WTC11 (cell line): ENCODE measurements around the gene KCNIP4. TPM values are rescaled to one million over a fixed set of nuclear protein-coding genes. Genes with fewer than 3 reads are reported as not detected.
"Not testable (repeated sequence)": the region's sequence is repeated elsewhere in the genome, so short reads cannot be mapped to it uniquely, and the experiment has no call there.

ENCODE experiments used
- ATAC-seq: fragments of 200-7000 bp; cut with Tn5 transposase; 2 replicates; pipeline ENCODE4 v1.10.0; 2021; ENCODE audit warnings: mild to moderate bottlenecking, moderate library complexity
- CTCF ChIA-PET: fragments of 300-600 bp; sonication (Branson Sonifier 250); formaldehyde crosslinking; loops from one replicate; lab custom pipeline; 2021; ENCODE audit warnings: antibody characterized with exemption; lab: Charles Lee
- POLR2A ChIA-PET: fragments of 350-600 bp; sonication (Branson Sonifier 250); formaldehyde crosslinking; loops from one replicate; lab custom pipeline; 2021; ENCODE audit warnings: antibody characterized with exemption; lab: Charles Lee
- DNase-seq: peaks from one replicate; pipeline ENCODE4 v3.0.0; 2021; ENCODE audit warnings: low spot score
- H3K27ac Mint-ChIP-seq: 2 replicates; pipeline ENCODE4 v1.8.0; 2021; ENCODE audit warnings: mixed read lengths
- H3K27me3 Mint-ChIP-seq: 2 replicates; pipeline ENCODE4 v1.8.0; 2021; ENCODE audit warnings: low read depth, mild to moderate bottlenecking, moderate library complexity, mixed read lengths
- H3K36me3 Mint-ChIP-seq: 2 replicates; pipeline ENCODE4 v1.8.0; 2021; ENCODE audit warnings: mixed read lengths
- H3K4me1 Mint-ChIP-seq: 2 replicates; pipeline ENCODE4 v1.8.0; 2022; ENCODE audit warnings: mixed read lengths
- H3K4me3 Mint-ChIP-seq: 2 replicates; pipeline ENCODE4 v1.8.0; 2021; ENCODE audit warnings: mild to moderate bottlenecking, moderate library complexity, mixed read lengths
- H3K9me3 Mint-ChIP-seq: 2 replicates; pipeline ENCODE4 v1.8.0; 2021; ENCODE audit warnings: mixed read lengths
- AR ChIP-seq: fragments of 250-450 bp; sonication (Bioruptor Pico); IDR thresholded peaks from 2 replicates; pipeline ENCODE4 v1.9.0; 2021; ENCODE audit warnings: mild to moderate bottlenecking
- ARID4B ChIP-seq: sonication (generic); formaldehyde crosslinking; IDR thresholded peaks from 2 replicates; pipeline ENCODE4 v1.8.0; 2023; ENCODE audit warnings: missing genetic modification reagents, mild to moderate bottlenecking, borderline replicate concordance
- CTCF ChIP-seq: fragments of 200-600 bp; IDR thresholded peaks from 2 replicates; pipeline ENCODE4 v1.8.0; 2022; ENCODE audit warnings: antibody characterized with exemption
- E2F1 ChIP-seq: sonication (generic); formaldehyde crosslinking; IDR thresholded peaks from 2 replicates; pipeline ENCODE4 v1.8.0; 2022; ENCODE audit warnings: mild to moderate bottlenecking, missing genetic modification reagents
- E2F4 ChIP-seq: sonication (generic); formaldehyde crosslinking; IDR thresholded peaks from 2 replicates; pipeline ENCODE4 v1.8.1; 2022; ENCODE audit warnings: low read depth, mild to moderate bottlenecking, moderate library complexity, missing genetic modification reagents, borderline replicate concordance
- EMX1 ChIP-seq: fragments of 250-450 bp; sonication (Bioruptor Pico); IDR thresholded peaks from 2 replicates; pipeline ENCODE4 v1.8.0; 2021; ENCODE audit warnings: mild to moderate bottlenecking
- ESRRA ChIP-seq: sonication (generic); formaldehyde crosslinking; IDR thresholded peaks from 2 replicates; pipeline ENCODE4 v1.8.1; 2022; ENCODE audit warnings: mild to moderate bottlenecking, missing genetic modification reagents, borderline replicate concordance
- HMGXB4 ChIP-seq: sonication (generic); formaldehyde crosslinking; IDR thresholded peaks from 2 replicates; pipeline ENCODE4 v1.8.1; 2023; ENCODE audit warnings: mild to moderate bottlenecking, moderate library complexity, missing genetic modification reagents
- KAT7 ChIP-seq: sonication (generic); formaldehyde crosslinking; IDR thresholded peaks from 2 replicates; pipeline ENCODE4 v1.8.1; 2023; ENCODE audit warnings: missing genetic modification reagents, mild to moderate bottlenecking, borderline replicate concordance
- NR3C1 ChIP-seq: sonication (generic); formaldehyde crosslinking; conservative IDR thresholded peaks from 2 replicates; pipeline ENCODE4 v1.8.1; 2023; ENCODE audit warnings: low read depth, mild to moderate bottlenecking, missing genetic modification reagents
- OVOL2 ChIP-seq: fragments of 250-450 bp; sonication (Bioruptor Pico); IDR thresholded peaks from 2 replicates; pipeline ENCODE4 v1.9.0; 2021; ENCODE audit warnings: mild to moderate bottlenecking, borderline replicate concordance
- RORB ChIP-seq: fragments of 250-450 bp; sonication (Bioruptor Pico); IDR thresholded peaks from 2 replicates; pipeline ENCODE4 v1.9.0; 2021; ENCODE audit warnings: mild to moderate bottlenecking
- TP53 ChIP-seq: sonication (generic); formaldehyde crosslinking; IDR thresholded peaks from 2 replicates; pipeline ENCODE4 v1.8.1; 2023; ENCODE audit warnings: mild to moderate bottlenecking, missing genetic modification reagents
- ZNF281 ChIP-seq: sonication (generic); formaldehyde crosslinking; IDR thresholded peaks from 2 replicates; pipeline ENCODE4 v1.8.0; 2023; ENCODE audit warnings: mild to moderate bottlenecking, missing genetic modification reagents
- ZNF396 ChIP-seq: fragments of 250-450 bp; sonication (Bioruptor Pico); IDR thresholded peaks from 2 replicates; pipeline ENCODE4 v1.8.0; 2021; ENCODE audit warnings: mild to moderate bottlenecking, moderate library complexity, borderline replicate concordance
- ZNF416 ChIP-seq: fragments of 250-450 bp; sonication (Bioruptor Pico); IDR thresholded peaks from 2 replicates; pipeline ENCODE4 v1.9.0; 2021; ENCODE audit warnings: mild to moderate bottlenecking, inconsistent platforms
- total RNA-seq: library from RNA; stranded (reverse); gene quantifications from 3 replicates; pipeline ENCODE4 v1.2.3, GENCODE V29; 2021

Gene KCNIP4
- total RNA-seq, 1 experiment from 2014 or later, result not detected

GRCh38 chr4:20787940-20788665 lies 1160.5 kb downstream of the KCNIP4 start:
- CTCF ChIA-PET, result interaction anchor here (2.6 kb wide), 1 partner anchor 15 kb away, joined by 11 read pairs; no protein-coding TSS in a partner anchor
- no peak for ATAC-seq
- DNase-seq, result no peak
- Mint-ChIP-seq H3K27me3 (no peaks in the 10 kb centered on the region; the same call in 1 of the 2 replicates), H3K4me3 (no peak overlapping the region), H3K27ac (no peak overlapping the region), H3K4me1 (peaks cover 8% of the 10 kb centered on the region; the same call in 1 of the 2 replicates), H3K9me3 (peaks cover 9% of the 10 kb centered on the region), H3K36me3 (peaks cover 4% of the 10 kb centered on the region)
- POLR2A ChIA-PET, result no interaction called here
- TF ChIP-seq RORB (CRISPR knock-in tag) (no peak), ZNF396 (CRISPR knock-in tag) (no peak), KAT7 (CRISPR knock-in tag) (no peak), ESRRA (CRISPR knock-in tag) (no peak), E2F1 (no peak), ZNF416 (CRISPR knock-in tag) (no peak), E2F4 (CRISPR knock-in tag) (no peak), NR3C1 (CRISPR knock-in tag) (no peak), TP53 (no peak), EMX1 (CRISPR knock-in tag) (no peak), AR (no peak), HMGXB4 (no peak), ZNF281 (CRISPR knock-in tag) (no peak), CTCF (no peak), ARID4B (CRISPR knock-in tag) (no peak), OVOL2 (no peak)

- H3K36me3 Mint-ChIP-seq, result peaks cover 23% of the 10 kb centered on the region
- CTCF ChIA-PET, result not testable (repeated sequence)
These were observed 1165.4 kb downstream of the KCNIP4 start for GRCh38 chr4:20783134-20783533.

More at GRCh38 chr4:20783134-20783533, 1165.4 kb downstream of the KCNIP4 start:
- ATAC-seq, DNase-seq, H3K4me3 Mint-ChIP-seq, H3K4me1 Mint-ChIP-seq, H3K27ac Mint-ChIP-seq, POLR2A ChIA-PET, H3K27me3 Mint-ChIP-seq: not testable (repeated sequence)
- peaks cover 44% of the 10 kb centered on the region for H3K9me3 Mint-ChIP-seq
